BJ (cell line): ENCODE results near the gene SELENOI. TPM values are rescaled to one million over a fixed set of nuclear protein-coding genes. Genes with fewer than 3 reads are reported as not detected.

ENCODE experiments used
- CTCF ChIA-PET: fragments of 350-600 bp; formaldehyde crosslinking; extraction: SDS; loops from one replicate; lab custom pipeline; 2021; ENCODE audit warnings: antibody characterized with exemption, inconsistent platforms; lab: Yijun Ruan, JAX
- POLR2A ChIA-PET: fragments of 300-600 bp; sonication (Branson Sonifier 250); formaldehyde crosslinking; extraction: SDS; loops from one replicate; lab custom pipeline; 2021; ENCODE audit warnings: antibody characterized with exemption; lab: Charles Lee
- DNase-seq: peaks from one replicate; pipeline ENCODE4 v3.0.0-alpha.2; 2011; ENCODE audit warnings: low read depth
- H3K27me3 ChIP-seq: 2 replicates; pipeline ENCODE4 v1.6.0; 2011; ENCODE audit warnings: low read length; ENCODE audit not compliant: control insufficient read depth, insufficient read depth
- H3K36me3 ChIP-seq: 2 replicates; pipeline ENCODE4 v1.5.1; 2011; ENCODE audit warnings: low read length; ENCODE audit not compliant: control insufficient read depth, insufficient read depth
- H3K4me3 ChIP-seq: 2 replicates; pipeline ENCODE4 v1.5.1; 2011; ENCODE audit warnings: low read depth, mild to moderate bottlenecking, control low read depth, low read length
- polyA plus RNA-seq: library from polyadenylated mRNA; depleted of rRNA; stranded (reverse); fragments of >200 nt; gene quantifications from 2 replicates; pipeline ENCODE4 v1.2.3, GENCODE V29; 2011
- TF ChIP-seq, protein P1 (sequence below): IDR thresholded peaks from 2 replicates; pipeline ENCODE4 v1.5.1; 2011; ENCODE audit warnings: low read depth, mild to moderate bottlenecking, control low read depth, inconsistent platforms, low read length, moderate library complexity; ENCODE audit not compliant: insufficient read depth

SELENOI gene
- polyA plus RNA-seq, 1 experiment = 9.5 TPM

DNA sequence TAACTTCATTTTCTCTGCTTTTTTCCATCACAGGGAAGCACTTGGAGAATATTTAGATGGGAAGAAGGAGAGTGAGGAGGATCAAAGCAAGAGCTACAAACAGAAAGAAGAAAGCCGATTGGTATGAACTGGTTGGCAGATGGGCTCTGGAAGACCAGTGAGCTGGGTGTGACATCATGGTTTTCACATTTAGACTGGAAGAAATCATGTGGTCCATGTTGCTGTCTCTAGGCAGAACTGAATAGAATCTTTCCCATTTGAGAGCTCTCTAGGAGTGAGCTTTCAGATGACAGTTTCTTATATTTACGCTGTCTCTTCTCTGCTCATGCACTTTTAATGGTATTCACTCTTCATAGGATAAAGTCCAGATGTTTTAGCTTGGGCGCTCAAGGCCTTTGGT is 68.4 kb downstream of the SELENOI start:
- CTCF ChIA-PET = interaction anchor here (0.7 kb wide), 1 partner anchor 8 kb away, joined by 3 read pairs; no protein-coding TSS in a partner anchor
- POLR2A ChIA-PET = no interaction called here
- TF ChIP-seq, protein P1, sequence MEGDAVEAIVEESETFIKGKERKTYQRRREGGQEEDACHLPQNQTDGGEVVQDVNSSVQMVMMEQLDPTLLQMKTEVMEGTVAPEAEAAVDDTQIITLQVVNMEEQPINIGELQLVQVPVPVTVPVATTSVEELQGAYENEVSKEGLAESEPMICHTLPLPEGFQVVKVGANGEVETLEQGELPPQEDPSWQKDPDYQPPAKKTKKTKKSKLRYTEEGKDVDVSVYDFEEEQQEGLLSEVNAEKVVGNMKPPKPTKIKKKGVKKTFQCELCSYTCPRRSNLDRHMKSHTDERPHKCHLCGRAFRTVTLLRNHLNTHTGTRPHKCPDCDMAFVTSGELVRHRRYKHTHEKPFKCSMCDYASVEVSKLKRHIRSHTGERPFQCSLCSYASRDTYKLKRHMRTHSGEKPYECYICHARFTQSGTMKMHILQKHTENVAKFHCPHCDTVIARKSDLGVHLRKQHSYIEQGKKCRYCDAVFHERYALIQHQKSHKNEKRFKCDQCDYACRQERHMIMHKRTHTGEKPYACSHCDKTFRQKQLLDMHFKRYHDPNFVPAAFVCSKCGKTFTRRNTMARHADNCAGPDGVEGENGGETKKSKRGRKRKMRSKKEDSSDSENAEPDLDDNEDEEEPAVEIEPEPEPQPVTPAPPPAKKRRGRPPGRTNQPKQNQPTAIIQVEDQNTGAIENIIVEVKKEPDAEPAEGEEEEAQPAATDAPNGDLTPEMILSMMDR = no peak

DNA sequence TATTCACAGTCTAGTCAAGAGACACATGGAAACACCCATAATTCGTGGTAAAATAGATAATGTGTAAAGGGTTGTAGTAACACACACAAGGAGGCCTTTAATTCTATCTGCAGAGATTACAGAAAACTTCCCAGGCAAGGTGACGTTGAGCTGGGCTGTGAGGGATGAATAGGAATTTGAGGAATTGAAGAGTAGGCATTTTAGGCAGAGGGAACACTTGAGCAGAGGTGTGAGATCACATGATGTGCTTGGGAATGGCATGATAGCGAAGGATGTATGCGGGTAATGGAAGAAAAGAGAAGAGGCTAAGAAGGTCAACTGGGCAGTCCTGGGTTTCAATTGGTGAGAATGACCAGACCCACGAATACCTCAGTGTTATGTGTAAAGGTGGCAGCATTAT is 76.0 kb downstream of the SELENOI start:
- DNase-seq = no peak
- CTCF ChIA-PET = interaction anchor here (0.6 kb wide), 1 partner anchor 8 kb away, joined by 3 read pairs; no protein-coding TSS in a partner anchor
- H3K4me3 ChIP-seq = no peak overlapping the region
- peaks cover 2% of the 10 kb centered on the region; the same call in 1 of the 2 replicates for H3K27me3 ChIP-seq
- no peaks in the 10 kb centered on the region for H3K36me3 ChIP-seq
- TF ChIP-seq, protein P1 = no peak
- POLR2A ChIA-PET = no interaction called here

More for the DNA sequence above, 68.4 kb downstream of the SELENOI start:
- peaks cover 2% of the 10 kb centered on the region; the same call in 1 of the 2 replicates for H3K27me3 ChIP-seq
- no peaks in the 10 kb centered on the region for H3K36me3 ChIP-seq
- no peak overlapping the region for H3K4me3 ChIP-seq
- DNase-seq = no peak

DNA sequence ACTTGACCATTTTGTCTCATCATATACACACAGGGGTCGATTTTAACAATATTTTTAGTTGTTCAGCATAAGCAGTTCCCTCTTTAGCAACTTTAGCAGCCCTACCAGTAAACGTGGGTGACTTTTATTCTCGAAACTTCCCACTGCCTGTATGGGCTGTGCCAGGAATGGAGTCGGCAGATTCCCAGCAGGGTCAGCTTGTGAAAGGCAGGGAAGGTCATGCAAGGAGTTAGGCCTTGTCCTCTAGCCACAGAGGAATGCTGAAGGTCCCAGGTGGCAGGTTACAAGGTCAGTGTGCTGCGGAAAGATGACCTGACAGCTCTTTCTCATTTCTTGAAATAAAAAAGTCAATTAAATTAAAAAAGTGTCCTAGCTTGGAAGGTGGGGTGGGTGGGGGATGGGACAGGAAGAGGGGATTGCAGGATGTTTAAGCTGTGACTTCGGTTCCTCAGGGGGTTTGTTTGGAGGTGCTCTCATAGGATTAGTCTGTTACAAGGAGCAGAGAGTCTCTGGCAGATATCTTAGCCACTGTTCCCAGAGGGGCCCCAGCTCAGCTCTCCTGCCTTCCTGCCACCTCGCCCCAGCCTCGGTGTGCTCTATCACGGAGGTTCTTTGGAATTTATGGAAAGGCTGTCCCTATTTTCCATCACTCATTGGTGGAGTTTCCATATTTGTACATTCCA is 77.1 kb downstream of the SELENOI start:
- TF ChIP-seq, protein P1 = no peak
- Histone ChIP-seq H3K27me3 (peaks cover 2% of the 10 kb centered on the region; the same call in 1 of the 2 replicates), H3K4me3 (no peak overlapping the region), H3K36me3 (no peaks in the 10 kb centered on the region)
- ChIA-PET POLR2A (no interaction called here), CTCF (no interaction called here)
- no peak for DNase-seq

DNA sequence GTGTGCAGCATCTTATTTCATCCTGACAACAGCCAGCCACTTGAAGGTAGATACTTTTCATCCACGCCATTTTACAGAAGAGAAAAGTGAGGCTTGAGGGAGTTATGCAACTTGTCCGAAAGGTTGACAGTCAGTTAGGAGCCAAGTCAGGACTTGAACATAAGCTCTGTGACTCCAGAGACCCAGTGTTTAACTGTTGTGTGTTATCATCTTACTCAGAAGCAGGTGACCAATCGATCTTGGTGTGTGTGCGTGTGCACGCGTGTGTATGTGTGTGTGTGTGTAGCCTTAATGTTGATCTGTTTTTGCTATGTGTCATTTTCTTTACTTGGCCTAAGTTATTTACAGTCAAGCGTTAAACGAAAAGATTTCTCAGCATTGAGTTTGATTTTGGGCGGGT is 77.8 kb downstream of the SELENOI start:
- CTCF ChIA-PET = no interaction called here
- TF ChIP-seq, protein P1 = no peak
- no peak for DNase-seq
- POLR2A ChIA-PET = no interaction called here
- Histone ChIP-seq H3K27me3 (peaks cover 2% of the 10 kb centered on the region; the same call in 1 of the 2 replicates), H3K36me3 (no peaks in the 10 kb centered on the region), H3K4me3 (no peak overlapping the region)

DNA sequence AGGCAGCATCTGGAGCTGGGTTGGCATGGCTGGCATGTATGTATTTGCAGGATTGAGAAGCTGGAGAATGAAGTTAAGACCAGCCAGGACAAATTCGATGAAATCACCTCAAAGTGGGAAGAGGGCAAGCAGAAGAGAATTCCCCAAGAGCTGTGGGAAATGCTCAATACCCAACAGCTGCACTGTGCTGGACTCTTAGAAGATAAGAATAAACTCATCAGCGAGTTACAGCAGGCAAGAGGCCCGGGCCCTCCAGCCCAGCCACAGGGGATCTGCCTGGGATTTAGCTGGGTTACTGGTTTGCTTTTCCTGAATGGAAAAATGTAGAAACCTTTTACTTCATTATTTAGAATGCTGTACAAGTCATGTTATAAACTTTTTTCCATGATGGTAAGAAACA is 78.3 kb downstream of the SELENOI start:
- ChIA-PET CTCF (no interaction called here), POLR2A (no interaction called here)
- Histone ChIP-seq H3K27me3 (peaks cover 2% of the 10 kb centered on the region; the same call in 1 of the 2 replicates), H3K4me3 (no peak overlapping the region), H3K36me3 (no peaks in the 10 kb centered on the region)
- DNase-seq = no peak
- TF ChIP-seq, protein P1 = no peak
